MG63 (cell line): ENCODE data around the gene MTERF2. TPM values are rescaled to one million over a fixed set of nuclear protein-coding genes. Genes with fewer than 3 reads are reported as not detected.
"Not testable (repeated sequence)": the region's sequence is repeated elsewhere in the genome, so short reads cannot be mapped to it uniquely, and the experiment has no call there.

Source experiments
- DNase-seq: peaks from one replicate; pipeline ENCODE4 v3.0.0-alpha.2; 2020
- H3K27me3 ChIP-seq: fragments of 250-450 bp; sonication (Bioruptor Pico); 2 replicates; pipeline ENCODE4 v1.5.1; 2020; ENCODE audit warnings: mild to moderate bottlenecking, moderate library complexity
- H3K36me3 ChIP-seq: fragments of 250-450 bp; sonication (Bioruptor Pico); 2 replicates; pipeline ENCODE4 v1.5.1; 2020; ENCODE audit warnings: mild to moderate bottlenecking, moderate library complexity
- H3K4me3 ChIP-seq: fragments of 250-450 bp; sonication (Bioruptor Pico); 2 replicates; pipeline ENCODE4 v1.5.1; 2020; ENCODE audit warnings: mild to moderate bottlenecking, moderate library complexity
- H3K9me3 ChIP-seq: fragments of 250-450 bp; sonication (Bioruptor Pico); 2 replicates; pipeline ENCODE4 v1.5.1; 2020; ENCODE audit warnings: mild to moderate bottlenecking, moderate library complexity
- total RNA-seq: library from RNA; depleted of rRNA; stranded (reverse); fragments of >200 nt; shearing (Covaris generic); gene quantifications from 2 replicates; pipeline ENCODE4 v1.2.3, GENCODE V29; 2014; ENCODE audit warnings: low replicate concordance

MTERF2 gene
- total RNA-seq, 1 experiment from 2014 or later, result 5.0 TPM

DNA sequence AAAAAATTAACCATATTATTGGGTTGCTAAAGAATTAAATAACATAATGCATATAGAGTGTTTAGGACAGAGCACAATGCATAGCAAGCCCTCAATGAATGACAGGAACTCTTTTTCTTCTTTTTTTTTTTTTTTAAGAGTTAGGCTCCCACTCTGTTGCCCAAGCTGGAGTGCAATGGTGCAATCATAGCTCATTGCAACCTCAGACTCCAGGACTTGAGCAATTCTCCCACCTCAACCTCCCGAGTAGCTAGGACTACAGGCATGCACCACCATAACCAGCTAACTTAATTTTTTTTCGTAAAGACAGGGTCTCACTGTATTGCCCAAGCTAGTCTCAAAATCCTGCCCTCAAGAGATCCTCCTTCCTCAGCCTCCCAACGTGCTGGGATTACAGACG is 20.5 kb upstream of the MTERF2 start:
- H3K27me3 ChIP-seq, result no peaks in the 10 kb centered on the region
- H3K9me3 ChIP-seq, result no peaks in the 10 kb centered on the region
- H3K36me3 ChIP-seq, result no peaks in the 10 kb centered on the region
- DNase-seq, result no peak
- no peak overlapping the region for H3K4me3 ChIP-seq

DNA sequence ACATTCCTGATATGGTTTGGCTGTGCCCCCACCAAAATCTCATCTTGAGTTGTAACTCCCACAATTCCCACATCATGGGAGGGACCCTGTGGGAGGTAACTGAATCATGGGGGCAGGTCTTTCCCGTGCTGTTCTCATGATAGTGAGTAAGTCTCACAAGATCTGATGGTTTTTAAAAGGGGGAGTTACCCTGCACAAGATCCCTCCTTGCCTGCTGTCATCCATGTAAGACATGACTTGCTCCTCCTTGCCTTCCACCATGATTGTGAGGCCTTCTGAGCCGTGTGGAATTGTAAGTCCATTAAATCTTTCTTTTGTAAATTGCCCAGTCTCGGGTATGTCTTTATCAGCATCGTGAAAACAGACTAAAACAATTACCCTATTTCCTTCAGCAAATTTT is 15.7 kb upstream of the MTERF2 start:
- not testable (repeated sequence) for DNase-seq, H3K4me3 ChIP-seq, H3K36me3 ChIP-seq, H3K9me3 ChIP-seq, H3K27me3 ChIP-seq

DNA sequence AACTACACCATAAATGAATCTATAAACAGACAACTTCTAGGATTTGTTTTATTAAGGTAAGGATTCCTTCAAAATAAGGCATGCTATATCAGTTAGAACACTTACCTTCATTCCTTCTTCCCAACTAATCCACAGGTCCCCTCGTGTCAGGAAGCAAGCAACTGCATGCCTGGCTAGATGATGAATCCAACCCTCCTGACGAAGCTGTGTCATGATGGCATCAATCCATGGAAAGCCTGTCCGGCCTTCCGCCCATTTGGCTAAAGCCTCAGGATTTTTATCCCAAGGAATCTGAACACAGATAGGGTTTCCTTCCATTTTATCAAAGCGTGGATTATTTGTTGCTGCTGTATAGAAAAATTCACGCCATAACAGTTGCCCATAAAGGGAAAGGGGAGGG is 12.5 kb upstream of the MTERF2 start:
- Histone ChIP-seq H3K9me3 (no peaks in the 10 kb centered on the region), H3K27me3 (no peaks in the 10 kb centered on the region), H3K4me3 (no peak overlapping the region), H3K36me3 (no peaks in the 10 kb centered on the region)
- DNase-seq, result no peak

DNA sequence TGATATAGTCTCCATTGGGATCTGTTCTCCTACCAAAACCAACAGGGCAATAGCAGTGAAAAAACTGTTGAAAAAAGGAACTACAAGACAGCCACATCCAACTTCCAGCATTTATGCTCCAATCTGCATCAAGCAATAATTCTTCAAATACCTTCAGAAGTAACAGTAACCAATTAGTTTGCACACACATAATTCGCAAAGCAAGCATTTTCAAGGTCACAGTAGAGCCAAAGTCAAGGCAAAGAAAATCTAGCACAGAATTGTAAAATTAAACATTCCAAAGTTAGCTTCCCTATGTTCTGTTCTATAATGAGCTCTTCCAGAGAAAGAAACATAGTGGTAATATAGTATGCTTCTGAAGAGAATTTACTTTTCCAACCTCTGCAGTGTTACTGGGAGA is 11.0 kb upstream of the MTERF2 start:
- H3K9me3 ChIP-seq, result no peaks in the 10 kb centered on the region
- no peaks in the 10 kb centered on the region for H3K27me3 ChIP-seq
- no peak for DNase-seq
- no peak overlapping the region for H3K4me3 ChIP-seq
- no peaks in the 10 kb centered on the region for H3K36me3 ChIP-seq

DNA sequence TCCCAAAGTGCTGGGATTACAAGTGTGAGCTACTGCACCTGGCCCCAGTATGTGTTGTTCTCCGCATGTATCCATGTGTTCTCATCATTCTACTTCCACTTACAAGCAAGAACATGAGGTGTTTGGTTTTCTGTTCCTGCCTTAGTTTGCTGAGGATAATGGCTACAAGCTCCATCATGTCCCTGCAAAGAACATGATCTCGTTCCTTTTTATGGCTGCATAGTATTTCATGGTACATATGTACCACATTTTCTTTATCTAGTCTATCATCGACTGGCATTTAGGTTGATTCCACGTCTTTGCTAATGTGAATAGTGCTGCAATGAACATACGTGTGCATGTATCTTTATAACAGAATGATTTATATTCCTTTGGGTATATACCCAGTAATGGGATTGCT is 9.2 kb upstream of the MTERF2 start:
- H3K36me3 ChIP-seq, H3K9me3 ChIP-seq, H3K27me3 ChIP-seq, H3K4me3 ChIP-seq, DNase-seq: not testable (repeated sequence)

DNA sequence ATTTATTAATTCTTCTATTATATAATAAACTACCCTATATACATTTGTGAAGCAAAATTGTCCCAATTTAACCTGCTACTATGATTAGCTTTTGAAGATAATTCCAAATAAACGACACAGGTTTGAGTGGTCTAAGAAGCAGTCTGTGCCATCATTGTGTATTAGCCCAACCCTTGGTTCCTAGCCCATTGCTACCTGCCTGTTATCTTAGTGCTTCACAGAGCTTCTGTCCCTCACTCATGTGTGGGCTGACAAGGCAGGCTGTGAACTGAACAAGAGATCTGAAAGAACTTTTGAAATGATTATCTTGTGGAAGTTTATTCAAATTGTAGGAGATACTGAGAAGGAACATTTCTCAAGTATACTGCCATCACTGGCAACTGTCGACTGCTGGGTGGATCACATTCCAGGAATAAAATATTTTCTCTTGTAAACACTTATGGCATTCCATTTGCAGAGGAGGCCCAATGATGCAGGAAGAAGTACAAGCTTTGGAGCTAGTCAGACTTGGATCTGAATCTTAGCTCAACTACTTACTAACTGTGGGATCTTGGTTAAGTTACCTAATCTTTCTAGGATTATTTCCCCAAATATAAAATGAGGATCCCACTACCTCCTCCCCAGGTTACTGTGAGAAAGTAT is 7.8 kb upstream of the MTERF2 start:
- DNase-seq, result peak; percentile 20
- Histone ChIP-seq H3K27me3 (no peaks in the 10 kb centered on the region), H3K9me3 (no peaks in the 10 kb centered on the region), H3K36me3 (no peaks in the 10 kb centered on the region), H3K4me3 (no peak overlapping the region)

DNA sequence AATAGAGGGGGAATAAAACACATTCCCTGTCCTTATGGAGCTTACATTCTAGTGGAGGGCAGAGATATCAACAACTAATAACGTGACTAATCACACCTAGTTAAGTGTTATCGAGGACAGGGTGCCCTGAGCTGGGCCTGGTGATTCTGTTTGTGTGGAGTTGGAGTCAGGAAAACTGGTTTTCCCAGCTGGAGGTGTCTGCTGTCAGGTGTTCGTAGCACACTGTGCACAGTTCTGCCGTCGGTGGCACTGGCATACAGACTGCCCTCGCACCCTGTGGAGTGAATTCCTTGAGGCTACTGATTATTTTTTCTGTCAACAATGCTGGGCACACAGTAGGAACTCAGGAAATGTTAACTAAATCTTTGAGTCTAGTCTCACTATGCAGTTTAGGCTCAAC is 900 bp upstream of the MTERF2 start:
- Histone ChIP-seq H3K4me3 (no peak overlapping the region), H3K9me3 (no peaks in the 10 kb centered on the region), H3K36me3 (peaks cover 6% of the 10 kb centered on the region), H3K27me3 (no peaks in the 10 kb centered on the region)
- no peak for DNase-seq

DNA sequence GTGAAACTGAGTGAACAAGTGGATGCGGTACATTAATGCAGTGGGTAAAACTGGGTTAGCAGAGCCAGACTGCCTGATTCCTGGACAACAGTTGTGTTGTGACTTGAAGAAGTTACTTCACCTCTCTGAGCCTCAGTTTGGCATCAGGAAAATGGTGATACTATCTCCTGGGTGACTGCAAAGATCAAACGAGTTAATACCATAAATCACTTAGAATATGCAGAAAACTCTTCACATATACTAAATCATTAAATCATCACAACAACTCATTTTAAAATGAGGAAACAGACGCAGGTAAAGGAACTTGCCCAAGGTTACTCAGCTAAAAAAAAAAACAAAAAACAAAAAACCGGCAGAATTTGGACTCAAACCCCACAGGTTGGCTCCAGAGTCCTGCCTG is 811 bp downstream of the MTERF2 start:
- H3K4me3 ChIP-seq, result peak overlapping the region; percentile 68
- H3K9me3 ChIP-seq, result no peaks in the 10 kb centered on the region
- peaks cover 6% of the 10 kb centered on the region for H3K36me3 ChIP-seq
- H3K27me3 ChIP-seq, result no peaks in the 10 kb centered on the region
- no peak for DNase-seq

DNA sequence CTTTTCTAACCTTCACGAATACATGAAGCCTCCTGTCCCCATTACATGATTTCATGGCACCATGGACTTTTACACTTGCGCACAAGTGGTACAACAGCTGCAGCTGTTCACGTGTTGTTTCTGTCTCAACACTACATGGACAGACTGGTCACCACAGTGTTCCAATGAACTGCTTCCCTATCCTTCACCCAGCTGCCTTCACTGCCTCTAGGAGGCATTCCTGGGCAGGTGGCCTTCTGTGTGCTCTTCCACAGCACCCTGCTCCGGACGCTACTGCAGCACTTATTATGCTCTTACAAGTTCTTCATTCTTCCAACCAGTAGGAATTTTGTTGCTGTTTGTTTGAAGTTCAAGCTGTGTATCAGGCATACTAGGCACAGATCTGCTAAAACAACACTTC is 1.5 kb downstream of the MTERF2 start:
- DNase-seq, result no peak
- H3K4me3 ChIP-seq, result no peak overlapping the region
- H3K36me3 ChIP-seq, result peaks cover 6% of the 10 kb centered on the region
- H3K27me3 ChIP-seq, result no peaks in the 10 kb centered on the region
- H3K9me3 ChIP-seq, result no peaks in the 10 kb centered on the region

DNA sequence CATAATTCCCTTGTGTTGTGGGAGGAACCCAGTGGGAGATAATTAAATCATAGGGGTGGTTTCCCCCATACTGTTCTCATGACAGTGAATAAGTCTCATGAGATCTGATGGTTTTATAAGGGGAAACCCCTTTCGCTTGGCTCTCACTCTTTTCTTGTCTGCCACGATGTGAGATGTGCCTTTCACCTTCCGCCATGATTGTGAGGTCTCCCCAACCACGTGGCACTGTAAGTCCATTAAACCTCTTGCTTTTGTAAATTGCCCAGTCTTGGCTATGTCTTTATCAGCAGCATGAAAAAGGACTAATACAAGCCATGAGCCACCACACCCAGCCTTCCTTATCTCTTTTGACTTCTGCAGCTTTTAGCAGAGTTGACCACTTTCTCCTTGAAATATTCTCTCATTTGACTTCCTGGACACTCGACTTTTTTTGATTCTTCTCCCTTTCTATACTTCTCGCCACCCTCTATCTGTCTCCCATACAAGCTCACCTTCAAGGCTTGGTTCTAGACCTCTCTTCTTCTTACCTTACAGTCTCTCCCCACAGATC is 2.3 kb downstream of the MTERF2 start:
- Histone ChIP-seq H3K36me3 (peaks cover 6% of the 10 kb centered on the region), H3K27me3 (no peaks in the 10 kb centered on the region), H3K9me3 (no peaks in the 10 kb centered on the region), H3K4me3 (no peak overlapping the region)
- DNase-seq, result no peak

DNA sequence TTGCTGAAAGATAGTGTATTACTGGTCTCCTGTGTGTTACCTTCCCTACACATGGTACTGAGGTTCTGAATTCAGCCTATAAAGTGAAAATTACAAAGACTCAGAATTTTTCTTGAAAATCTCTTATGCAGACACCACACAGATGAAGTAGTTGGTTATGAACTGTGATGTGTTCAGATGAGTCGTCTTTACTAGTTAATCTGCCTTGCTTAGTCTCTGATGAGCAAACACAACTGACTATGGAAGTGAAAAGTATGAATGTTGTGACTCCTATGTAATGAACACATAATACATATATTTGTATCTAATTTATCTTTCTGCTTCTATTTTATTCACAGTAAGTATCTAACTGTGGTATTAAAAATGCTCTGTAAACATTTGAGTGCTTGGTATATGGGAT is 4.7 kb downstream of the MTERF2 start:
- Histone ChIP-seq H3K27me3 (no peaks in the 10 kb centered on the region), H3K36me3 (peaks cover 13% of the 10 kb centered on the region), H3K9me3 (no peaks in the 10 kb centered on the region), H3K4me3 (no peak overlapping the region)
- DNase-seq, result no peak

DNA sequence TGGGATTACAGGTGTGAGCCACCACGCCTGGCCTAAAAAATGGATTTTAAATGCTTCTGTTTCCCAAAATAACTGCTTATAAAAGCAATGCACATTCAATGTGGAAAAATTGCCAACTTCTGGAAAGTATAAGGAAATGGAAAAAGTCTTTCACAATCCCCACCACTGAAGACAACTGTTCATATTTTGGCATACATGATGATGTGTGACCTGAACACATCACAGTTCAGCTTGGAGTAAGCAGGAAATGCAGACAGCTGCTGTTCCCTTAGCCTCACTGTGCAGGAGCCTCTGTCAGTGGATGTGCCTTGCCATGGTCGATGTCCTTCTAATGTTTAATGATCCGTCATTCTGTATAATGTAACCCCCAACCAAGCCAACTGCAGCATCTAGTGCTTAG is 5.2 kb downstream of the MTERF2 start:
- H3K27me3 ChIP-seq, result no peaks in the 10 kb centered on the region
- no peaks in the 10 kb centered on the region for H3K9me3 ChIP-seq
- no peak for DNase-seq
- no peak overlapping the region for H3K4me3 ChIP-seq
- H3K36me3 ChIP-seq, result peaks cover 13% of the 10 kb centered on the region

DNA sequence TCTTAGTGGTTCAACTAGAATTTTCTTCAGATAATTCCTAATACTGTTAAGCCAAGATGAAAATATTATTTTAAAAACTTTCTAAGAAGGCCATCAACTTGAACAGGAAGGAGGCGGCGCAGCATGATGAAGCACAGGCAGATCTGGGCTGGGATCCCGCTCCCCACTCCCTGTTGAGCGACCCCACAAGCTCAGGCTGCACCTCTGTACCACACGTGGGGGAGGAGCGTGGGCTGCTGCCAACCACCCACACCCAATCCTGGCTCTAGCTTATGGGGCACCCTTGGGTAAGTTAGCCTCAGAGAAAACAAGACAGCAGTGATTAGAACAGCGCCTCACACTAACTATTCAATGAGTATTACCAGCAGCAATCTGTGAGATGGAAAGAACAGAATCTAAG is 6.0 kb downstream of the MTERF2 start:
- no peaks in the 10 kb centered on the region for H3K27me3 ChIP-seq
- DNase-seq, result no peak
- H3K9me3 ChIP-seq, result no peaks in the 10 kb centered on the region
- peaks cover 17% of the 10 kb centered on the region for H3K36me3 ChIP-seq
- H3K4me3 ChIP-seq, result no peak overlapping the region

DNA sequence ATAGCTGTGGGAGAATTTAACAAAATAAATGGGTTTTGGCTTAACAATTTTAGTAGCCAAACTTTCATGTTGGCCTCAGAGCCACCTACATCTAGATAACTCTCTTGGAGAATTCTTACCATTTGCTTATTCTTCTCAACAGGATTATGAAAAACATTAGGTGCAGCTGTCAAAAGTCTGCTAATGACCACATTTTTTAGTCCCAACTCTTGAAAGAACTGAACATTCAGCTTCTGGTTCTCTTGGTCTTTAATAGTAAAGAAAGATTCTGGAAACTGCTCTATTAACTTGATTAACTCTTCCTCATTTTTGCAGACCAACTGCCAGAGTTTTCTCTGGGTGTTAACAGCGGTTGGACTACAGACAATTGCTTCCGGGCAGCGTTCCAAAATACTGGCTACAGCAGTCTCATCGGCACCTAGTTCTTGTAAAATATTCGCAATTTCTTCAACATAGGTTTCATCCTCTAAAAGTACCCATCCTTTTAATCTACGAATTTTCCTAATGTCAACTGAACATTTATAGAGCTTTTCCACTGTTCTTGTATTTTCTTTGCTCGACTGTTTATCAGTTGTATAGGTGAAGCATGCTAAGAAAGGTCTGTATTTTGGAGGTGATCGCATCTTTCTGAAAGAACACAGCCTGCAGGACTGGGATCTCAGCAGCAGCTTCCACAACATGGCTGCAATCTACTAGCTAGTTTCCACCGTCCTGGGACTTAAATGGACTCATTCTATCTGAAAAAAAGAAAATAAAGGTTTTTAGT is 8.7 kb downstream of the MTERF2 start:
- peak; percentile 45 for DNase-seq
- no peaks in the 10 kb centered on the region for H3K9me3 ChIP-seq
- no peaks in the 10 kb centered on the region for H3K27me3 ChIP-seq
- H3K36me3 ChIP-seq, result peaks cover 21% of the 10 kb centered on the region
- no peak overlapping the region for H3K4me3 ChIP-seq

DNA sequence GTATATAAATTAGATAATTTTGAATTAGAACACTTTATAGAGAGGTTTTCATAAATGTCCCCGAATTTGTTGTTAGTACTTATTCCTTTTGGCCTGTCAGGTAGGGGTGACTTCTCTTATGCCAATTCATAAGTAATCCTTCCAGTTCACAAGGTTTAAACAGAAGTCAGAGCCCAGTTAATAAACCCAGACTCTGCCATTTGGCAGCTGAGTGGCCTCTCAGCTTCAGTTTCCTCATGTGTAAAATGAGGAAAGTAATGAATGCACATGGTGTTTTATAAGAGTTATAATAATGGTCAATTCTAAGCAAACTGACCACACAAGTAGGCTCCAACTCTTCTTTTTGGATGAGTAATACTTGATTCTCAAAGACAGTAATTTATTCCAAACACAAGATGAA is 10.3 kb downstream of the MTERF2 start:
- H3K27me3 ChIP-seq, result no peaks in the 10 kb centered on the region
- peaks cover 35% of the 10 kb centered on the region for H3K36me3 ChIP-seq
- H3K9me3 ChIP-seq, result no peaks in the 10 kb centered on the region
- peak; percentile 20 for DNase-seq
- no peak overlapping the region for H3K4me3 ChIP-seq

DNA sequence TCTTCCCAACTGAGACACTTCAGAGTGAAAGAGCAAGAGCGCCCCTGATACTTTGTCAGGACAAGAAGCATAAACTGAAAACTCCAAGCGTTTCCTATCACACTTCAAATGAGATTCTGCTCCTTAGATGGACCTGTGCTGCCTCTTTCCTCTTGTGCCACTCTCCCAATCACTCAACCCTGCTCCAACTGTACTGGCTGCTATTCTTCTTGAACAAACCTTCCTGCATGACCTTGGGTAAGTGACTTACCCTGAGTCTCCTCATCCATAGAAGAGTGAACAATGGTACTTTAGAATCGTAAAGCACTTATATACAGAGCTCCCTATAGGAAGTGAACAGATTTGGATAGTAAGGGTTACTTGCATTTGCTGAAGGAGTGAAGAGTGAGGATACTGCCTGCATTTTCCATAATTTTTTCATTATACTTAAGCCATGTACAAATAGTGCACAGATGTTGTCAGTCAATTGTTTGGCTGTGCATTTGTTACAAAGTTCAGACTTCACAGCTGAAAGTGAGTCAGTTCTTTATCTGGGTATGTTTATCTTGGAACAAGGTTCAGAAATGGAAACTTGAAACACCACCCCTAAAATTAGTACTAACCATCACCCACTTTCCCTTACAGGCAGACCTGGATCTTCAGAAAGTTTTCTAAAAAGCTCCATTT is 10.8 kb downstream of the MTERF2 start:
- Histone ChIP-seq H3K36me3 (peaks cover 40% of the 10 kb centered on the region), H3K4me3 (no peak overlapping the region), H3K27me3 (no peaks in the 10 kb centered on the region), H3K9me3 (no peaks in the 10 kb centered on the region)
- no peak for DNase-seq

DNA sequence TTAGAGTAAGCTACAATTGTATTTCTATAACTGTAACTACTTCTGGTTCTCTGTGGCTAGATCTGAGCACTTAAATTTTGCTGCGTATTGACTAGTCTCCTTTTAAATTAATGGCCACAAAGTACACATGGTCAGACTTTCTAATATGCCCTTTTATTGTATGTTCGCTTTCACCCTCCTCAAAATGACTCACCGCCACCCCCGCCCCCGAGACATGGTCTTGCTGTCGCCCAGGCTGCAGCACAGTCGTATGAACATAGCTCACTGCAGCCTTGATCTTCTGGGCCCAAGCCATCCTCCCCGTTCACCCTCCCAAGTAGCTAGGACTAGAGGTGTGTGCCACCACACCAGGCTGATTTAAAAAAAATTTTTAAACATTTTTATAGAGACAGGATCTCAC is 11.8 kb downstream of the MTERF2 start:
- peaks cover 51% of the 10 kb centered on the region for H3K36me3 ChIP-seq

More for the DNA sequence above, 11.8 kb downstream of the MTERF2 start:
- Histone ChIP-seq H3K27me3 (no peaks in the 10 kb centered on the region), H3K4me3 (no peak overlapping the region), H3K9me3 (no peaks in the 10 kb centered on the region)
- no peak for DNase-seq
